Epithelial cell of proximal tubule (primary cell): Measurements from ENCODE around the gene EXOSC9. TPM values are rescaled to one million over a fixed set of nuclear protein-coding genes. Genes with fewer than 3 reads are reported as not detected.

ENCODE experiments used
- DNase-seq: peaks from one replicate; pipeline ENCODE4 v3.0.0-alpha.2; 2011; ENCODE audit warnings: low read depth
- H3K4me3 ChIP-seq: 2 replicates; pipeline ENCODE4 v1.5.1; 2011; ENCODE audit warnings: low read depth, mild to moderate bottlenecking, low read length
- CTCF ChIP-seq: conservative IDR thresholded peaks from 2 replicates; pipeline ENCODE4 v1.5.1; 2012; ENCODE audit warnings: low read depth, mild to moderate bottlenecking, low read length
- total RNA-seq: library from RNA; depleted of rRNA; stranded (reverse); fragments of >200 nt; gene quantifications from 2 replicates; pipeline ENCODE4 v1.2.3, GENCODE V29; 2015

The EXOSC9 gene
- total RNA-seq, 1 donor from 2014 or later, result 55.5 TPM

GRCh38 chr4:121806411-121806810, 5.3 kb downstream of the EXOSC9 start:
- no peak for TF ChIP-seq CTCF
- no peak overlapping the region for H3K4me3 ChIP-seq
- no peak for DNase-seq

- H3K4me3 ChIP-seq, result no peak overlapping the region
- no peak for TF ChIP-seq CTCF
These were observed 10.0 kb downstream of the EXOSC9 start for GRCh38 chr4:121811122-121811521.

GRCh38 chr4:121814756-121815155, 13.6 kb downstream of the EXOSC9 start:
- no peak for DNase-seq
- no peak for TF ChIP-seq CTCF

More at GRCh38 chr4:121811122-121811521, 10.0 kb downstream of the EXOSC9 start:
- DNase-seq, result no peak

GRCh38 chr4:121817006-121817405, 15.9 kb downstream of the EXOSC9 start:
- no peak overlapping the region for H3K4me3 ChIP-seq
- TF ChIP-seq CTCF, result no peak
- DNase-seq, result no peak

More at GRCh38 chr4:121814756-121815155, 13.6 kb downstream of the EXOSC9 start:
- H3K4me3 ChIP-seq, result no peak overlapping the region

GRCh38 chr4:121817701-121818100, 16.6 kb downstream of the EXOSC9 start:
- no peak for TF ChIP-seq CTCF
- DNase-seq, result no peak
- H3K4me3 ChIP-seq, result no peak overlapping the region

- no peak overlapping the region for H3K4me3 ChIP-seq
- TF ChIP-seq CTCF, result no peak
- DNase-seq, result no peak
These were observed 17.1 kb downstream of the EXOSC9 start for GRCh38 chr4:121818215-121818614.

GRCh38 chr4:121819216-121819965, 18.3 kb downstream of the EXOSC9 start:
- DNase-seq, result no peak
- no peak for TF ChIP-seq CTCF
- no peak overlapping the region for H3K4me3 ChIP-seq
